Measurements from ENCODE around the gene PHF5A.

DNA sequence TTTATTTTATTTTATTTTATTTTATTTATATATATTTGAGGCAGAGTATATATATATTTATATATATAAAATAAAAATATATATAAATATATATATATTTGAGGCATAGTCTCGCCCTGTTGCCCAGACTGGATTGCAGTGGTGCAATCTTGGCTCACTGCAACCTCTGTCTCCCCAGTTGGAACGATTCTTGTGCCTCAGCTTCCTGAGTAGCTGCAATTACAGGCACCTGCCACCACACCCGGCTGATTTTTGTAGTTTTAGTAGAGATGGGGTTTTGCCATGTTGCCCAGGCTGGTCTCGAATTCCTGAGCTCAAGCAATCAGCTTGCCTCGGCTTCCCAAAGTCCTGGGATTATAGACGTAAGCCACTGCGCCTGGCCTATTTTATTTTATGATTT lies 31.8 kb upstream of the PHF5A start:
- no peak for TF ChIP-seq EZH2 (optimal IDR thresholded peaks at IDR 0.05; ENCODE audit: low read depth, low read length)
- TF ChIP-seq, protein P1, sequence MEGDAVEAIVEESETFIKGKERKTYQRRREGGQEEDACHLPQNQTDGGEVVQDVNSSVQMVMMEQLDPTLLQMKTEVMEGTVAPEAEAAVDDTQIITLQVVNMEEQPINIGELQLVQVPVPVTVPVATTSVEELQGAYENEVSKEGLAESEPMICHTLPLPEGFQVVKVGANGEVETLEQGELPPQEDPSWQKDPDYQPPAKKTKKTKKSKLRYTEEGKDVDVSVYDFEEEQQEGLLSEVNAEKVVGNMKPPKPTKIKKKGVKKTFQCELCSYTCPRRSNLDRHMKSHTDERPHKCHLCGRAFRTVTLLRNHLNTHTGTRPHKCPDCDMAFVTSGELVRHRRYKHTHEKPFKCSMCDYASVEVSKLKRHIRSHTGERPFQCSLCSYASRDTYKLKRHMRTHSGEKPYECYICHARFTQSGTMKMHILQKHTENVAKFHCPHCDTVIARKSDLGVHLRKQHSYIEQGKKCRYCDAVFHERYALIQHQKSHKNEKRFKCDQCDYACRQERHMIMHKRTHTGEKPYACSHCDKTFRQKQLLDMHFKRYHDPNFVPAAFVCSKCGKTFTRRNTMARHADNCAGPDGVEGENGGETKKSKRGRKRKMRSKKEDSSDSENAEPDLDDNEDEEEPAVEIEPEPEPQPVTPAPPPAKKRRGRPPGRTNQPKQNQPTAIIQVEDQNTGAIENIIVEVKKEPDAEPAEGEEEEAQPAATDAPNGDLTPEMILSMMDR (IDR thresholded peaks at IDR 0.05; ENCODE audit: low read length): no peak
- no peak for TF ChIP-seq EZH2phosphoT487 (IDR thresholded peaks at IDR 0.05; ENCODE audit: low read length)

All from MM.1S (cell line).